Epithelial cell of proximal tubule (primary cell): ENCODE results near the gene SRI. TPM values are rescaled to one million over a fixed set of nuclear protein-coding genes. Genes with fewer than 3 reads are reported as not detected.

ENCODE experiments used
- DNase-seq: peaks from one replicate; pipeline ENCODE4 v3.0.0-alpha.2; 2011; ENCODE audit warnings: low read depth
- H3K4me3 ChIP-seq: 2 replicates; pipeline ENCODE4 v1.5.1; 2011; ENCODE audit warnings: low read depth, mild to moderate bottlenecking, low read length
- CTCF ChIP-seq: conservative IDR thresholded peaks from 2 replicates; pipeline ENCODE4 v1.5.1; 2012; ENCODE audit warnings: low read depth, mild to moderate bottlenecking, low read length
- total RNA-seq: library from RNA; depleted of rRNA; stranded (reverse); fragments of >200 nt; gene quantifications from 2 replicates; pipeline ENCODE4 v1.2.3, GENCODE V29; 2015

The SRI gene
- total RNA-seq, 1 donor from 2014 or later = 92.0 TPM

DNA sequence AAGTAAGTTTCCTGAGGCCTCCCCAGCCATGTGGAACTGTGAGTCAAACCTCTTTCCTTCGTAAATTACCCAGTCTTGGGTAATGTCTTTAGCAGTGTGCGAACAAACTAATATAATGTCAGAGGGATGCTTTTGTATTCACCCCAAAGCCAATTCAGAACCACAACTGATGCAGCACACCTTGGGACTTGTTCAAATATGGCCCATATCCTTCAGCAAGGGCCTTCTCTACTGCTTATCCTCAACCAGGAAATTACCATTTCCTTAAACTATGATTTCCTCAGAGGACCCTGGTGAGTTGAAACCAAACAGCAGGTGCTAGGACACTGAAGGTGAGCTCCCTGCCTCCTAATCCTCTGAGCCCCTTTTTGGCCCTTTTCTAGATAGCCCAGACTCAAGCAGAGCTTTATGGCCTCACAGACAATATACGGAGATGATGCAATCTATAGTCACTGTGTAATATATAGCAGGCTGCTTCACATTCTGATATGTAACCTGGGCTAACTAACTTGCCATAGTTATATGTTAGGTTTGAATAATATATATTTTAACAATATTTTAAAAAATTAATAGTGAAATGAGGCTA is 15.2 kb downstream of the SRI start:
- H3K4me3 ChIP-seq = no peak overlapping the region
- TF ChIP-seq CTCF = no peak
- no peak for DNase-seq

DNA sequence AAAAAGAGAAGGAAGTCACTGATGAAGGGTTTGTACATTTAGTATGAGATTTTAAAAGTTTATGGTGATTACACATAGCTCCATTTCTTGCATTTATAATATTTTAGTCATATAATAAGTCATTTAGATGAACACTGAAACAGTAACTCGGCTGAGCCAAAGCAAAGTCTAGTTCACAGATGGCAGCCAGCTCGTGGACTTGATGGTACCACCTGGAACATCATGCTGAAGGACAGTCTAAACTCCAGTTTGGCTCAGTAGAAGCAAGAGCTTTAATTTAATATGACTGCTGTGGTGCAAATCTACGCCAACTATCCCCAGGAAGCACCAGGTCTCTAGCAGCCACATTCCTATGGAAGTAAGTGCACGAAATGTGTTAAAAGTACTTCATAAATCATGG is 16.4 kb downstream of the SRI start:
- no peak for DNase-seq
- H3K4me3 ChIP-seq = no peak overlapping the region
- TF ChIP-seq CTCF = no peak

GRCh38 chr7:88202799-88203198 is 17.0 kb downstream of the SRI start:
- no peak for DNase-seq
- no peak for TF ChIP-seq CTCF
- H3K4me3 ChIP-seq = no peak overlapping the region

DNA sequence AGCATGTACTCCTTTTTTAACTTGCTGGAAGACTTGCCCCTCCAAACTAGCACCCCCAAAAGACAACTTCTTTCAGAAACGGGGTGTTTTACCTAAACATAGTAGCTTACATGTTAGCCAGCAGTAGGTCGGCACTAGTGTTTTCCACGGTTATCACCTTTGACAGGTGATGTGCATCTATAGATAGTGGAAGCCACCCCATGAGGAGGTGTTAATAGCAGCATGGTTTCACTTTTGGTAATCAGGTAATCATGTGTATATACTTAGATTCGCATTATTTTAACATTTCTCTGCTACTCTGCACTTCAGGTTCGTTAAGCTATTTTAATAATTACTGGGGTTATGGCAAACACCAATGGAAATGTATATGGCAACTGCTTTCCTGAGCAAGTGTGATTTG is 17.6 kb downstream of the SRI start:
- no peak for TF ChIP-seq CTCF
- H3K4me3 ChIP-seq = no peak overlapping the region
- no peak for DNase-seq

- DNase-seq = no peak
- TF ChIP-seq CTCF = no peak
- H3K4me3 ChIP-seq = no peak overlapping the region
These were observed 18.5 kb downstream of the SRI start for GRCh38 chr7:88201305-88201704.

- TF ChIP-seq CTCF = no peak
- H3K4me3 ChIP-seq = no peak overlapping the region
- DNase-seq = no peak
These were observed 19.0 kb downstream of the SRI start for GRCh38 chr7:88200789-88201188.

GRCh38 chr7:88200261-88200660 is 19.6 kb downstream of the SRI start:
- no peak overlapping the region for H3K4me3 ChIP-seq
- TF ChIP-seq CTCF = no peak
- DNase-seq = no peak
